Caki2 (cell line): ENCODE results near the gene UPF3A. TPM values are rescaled to one million over a fixed set of nuclear protein-coding genes. Genes with fewer than 3 reads are reported as not detected.
"Not testable (repeated sequence)": the region's sequence is repeated elsewhere in the genome, so short reads cannot be mapped to it uniquely, and the experiment has no call there.

Experiments
- DNase-seq: peaks from one replicate; pipeline ENCODE4 v3.0.0-alpha.2; 2015; ENCODE audit warnings: low read depth
- in situ Hi-C: cut with HindIII; loops from 2 replicates; pipeline ENCODE4 v1.10.0; 2016; ENCODE audit warnings: low sequenced_read_pairs, low pct_unique_long_range_greater_than_20kb, mixed read lengths
- total RNA-seq: library from RNA; depleted of rRNA; stranded (reverse); fragments of >200 nt; shearing (Covaris generic); gene quantifications from 2 replicates; pipeline ENCODE4 v1.2.3, GENCODE V29; 2014; ENCODE audit warnings: low replicate concordance

Gene UPF3A
- total RNA-seq, 1 experiment from 2014 or later: 14.0 TPM

DNA sequence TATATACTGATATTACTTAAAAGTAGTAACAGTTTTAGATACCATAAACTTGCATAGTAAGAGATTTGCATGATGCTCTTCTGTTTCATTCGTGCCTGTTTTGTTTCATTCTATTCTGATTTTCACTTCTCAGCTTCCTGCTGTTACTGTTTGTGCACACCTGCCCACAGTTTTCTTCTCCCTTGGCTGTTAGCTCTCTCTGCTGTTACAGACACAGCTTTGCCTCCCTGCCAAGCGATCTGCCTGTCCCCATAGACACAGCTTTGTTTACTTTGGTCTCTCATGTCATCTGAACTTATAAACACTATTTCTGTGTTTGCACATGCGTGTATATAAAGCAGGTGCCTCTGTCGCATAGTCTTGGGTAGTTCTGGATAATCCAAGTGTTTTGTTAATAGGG, 21.4 kb upstream of the UPF3A start:
- in situ Hi-C loops: no loop called here
- DNase-seq: no peak

- DNase-seq: no peak
- in situ Hi-C loops: no loop called here
These were observed 20.6 kb upstream of the UPF3A start for GRCh38 chr13:114260814-114261213.

- DNase-seq: no peak
- in situ Hi-C loops: no loop called here
These were observed 20.0 kb upstream of the UPF3A start for GRCh38 chr13:114261328-114261965.

- in situ Hi-C loops: no loop called here
- DNase-seq: no peak
These were observed 17.8 kb upstream of the UPF3A start for GRCh38 chr13:114263578-114263977.

GRCh38 chr13:114264313-114264712, 17.1 kb upstream of the UPF3A start:
- DNase-seq, in situ Hi-C loops: not testable (repeated sequence)

DNA sequence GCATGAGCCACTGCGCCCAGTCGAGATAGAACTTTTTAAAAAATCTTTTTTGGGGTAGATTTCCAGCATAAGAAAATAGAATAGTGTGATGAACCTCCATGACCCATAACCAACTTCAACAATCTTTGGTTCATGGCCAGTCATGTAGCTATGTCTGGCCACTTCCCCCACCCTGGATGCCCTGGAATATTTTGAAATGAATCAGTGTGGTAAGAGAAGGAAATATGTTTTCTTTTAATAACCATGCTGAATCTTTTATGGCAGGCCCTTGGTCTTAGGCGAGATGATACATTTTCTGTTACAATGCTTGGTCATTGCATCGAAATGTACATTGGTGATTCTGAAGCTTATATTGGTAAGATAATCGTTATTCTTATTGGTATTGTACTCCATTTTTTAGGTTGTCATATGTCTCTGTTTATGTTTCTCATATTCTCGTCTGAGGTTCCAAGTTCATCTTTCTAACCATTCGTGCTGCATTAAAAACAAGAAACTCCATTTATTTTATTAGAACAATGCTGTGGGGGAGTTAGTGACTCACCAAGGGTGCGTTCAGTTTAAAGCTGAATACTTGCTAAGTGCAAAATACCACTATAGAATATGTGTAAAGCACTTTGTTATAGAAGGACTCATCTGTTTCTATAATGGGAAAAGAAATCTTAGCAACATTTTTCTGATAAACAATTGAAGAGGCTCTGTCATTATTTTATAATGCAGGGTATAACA, 16.4 kb upstream of the UPF3A start:
- in situ Hi-C loops: no loop called here
- no peak for DNase-seq

DNA sequence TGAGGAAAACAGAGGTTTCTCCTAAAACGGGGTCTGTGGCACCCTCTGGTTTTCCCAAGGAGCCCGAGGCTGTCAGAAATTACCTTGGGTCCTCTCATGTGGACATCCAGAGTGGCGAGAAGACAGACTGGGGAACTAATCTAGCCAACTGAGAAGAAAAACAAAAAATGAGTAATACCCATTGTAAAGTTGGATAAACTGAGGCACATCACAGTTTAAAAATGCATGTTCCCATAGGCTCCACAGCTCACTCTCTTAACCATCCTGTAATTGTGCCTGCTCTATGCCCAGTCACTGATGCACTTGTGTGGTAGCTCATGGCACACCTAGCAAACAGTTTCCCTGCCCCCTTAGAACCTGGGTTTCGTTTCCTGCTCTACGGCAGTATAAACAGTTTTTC, 15.2 kb upstream of the UPF3A start:
- in situ Hi-C loops: no loop called here
- DNase-seq: no peak

DNA sequence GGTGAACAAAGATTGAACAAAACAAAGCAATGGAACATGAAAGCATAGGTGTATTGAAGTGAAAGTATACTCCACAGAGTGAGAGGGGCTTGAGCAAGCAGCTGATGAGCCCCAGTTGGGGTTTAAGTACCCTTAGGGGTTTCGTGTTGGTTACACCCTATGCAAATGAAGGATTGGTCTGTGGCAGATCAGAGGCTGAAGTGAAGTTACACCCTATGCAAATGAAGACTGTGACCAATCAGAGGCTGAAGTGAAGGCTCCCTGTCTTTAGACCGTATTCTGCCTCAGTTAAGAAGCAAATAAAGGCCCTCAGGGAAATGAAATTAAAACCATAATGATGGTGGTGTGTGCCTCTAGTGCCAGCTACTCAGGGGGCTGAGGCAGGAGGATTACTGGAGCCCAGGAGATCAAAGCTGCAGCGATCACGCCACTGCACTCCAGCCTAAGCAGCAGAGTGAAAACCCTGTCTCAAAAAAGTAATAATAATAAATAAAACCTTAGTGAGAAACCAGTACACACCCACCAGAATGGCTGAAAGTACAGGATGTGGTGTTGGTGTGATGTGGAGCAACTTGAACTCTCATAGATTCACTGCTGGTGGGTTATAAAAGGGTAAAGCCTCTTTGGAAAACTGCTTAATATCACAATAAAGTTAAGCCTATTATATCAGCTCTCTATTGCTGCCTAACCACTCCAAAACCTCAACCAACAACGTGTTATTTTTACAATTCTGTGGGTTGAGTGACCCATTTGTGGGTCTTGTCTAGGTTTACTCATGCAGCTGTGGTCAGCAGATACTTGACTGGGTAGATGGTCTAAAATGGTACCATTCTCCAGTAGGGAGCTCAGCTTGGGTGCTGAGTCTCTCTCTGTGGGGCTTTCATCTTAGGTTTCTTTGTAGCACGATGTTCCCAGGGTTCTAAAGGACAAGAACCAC, 12.8 kb upstream of the UPF3A start:
- no peak for DNase-seq
- in situ Hi-C loops: no loop called here

DNA sequence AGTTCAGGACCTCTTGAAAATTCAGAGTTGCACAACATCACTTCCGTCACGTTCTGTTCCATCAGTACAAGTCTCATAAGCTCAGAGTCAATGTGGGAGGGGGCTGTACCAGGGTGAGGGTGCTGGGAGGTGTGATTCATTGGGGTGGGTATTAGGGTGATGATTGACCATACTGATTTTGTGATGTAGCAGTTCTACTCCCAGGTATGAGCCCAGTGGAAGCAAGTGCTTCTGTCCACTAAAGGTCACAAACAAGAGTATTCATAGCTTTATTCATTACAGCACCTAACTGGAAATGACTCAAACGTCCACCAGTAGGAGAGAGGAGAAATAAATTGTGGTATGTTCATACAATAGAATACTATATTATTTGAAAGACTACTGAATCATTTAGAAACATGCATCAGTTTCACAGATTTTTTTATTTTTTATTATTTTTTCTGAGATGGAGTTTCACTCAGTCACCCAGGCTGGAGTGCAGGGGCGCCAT, 12.1 kb upstream of the UPF3A start:
- DNase-seq: no peak
- in situ Hi-C loops: no loop called here

GRCh38 chr13:114272977-114273376, 8.4 kb upstream of the UPF3A start:
- no peak for DNase-seq
- in situ Hi-C loops: no loop called here

DNA sequence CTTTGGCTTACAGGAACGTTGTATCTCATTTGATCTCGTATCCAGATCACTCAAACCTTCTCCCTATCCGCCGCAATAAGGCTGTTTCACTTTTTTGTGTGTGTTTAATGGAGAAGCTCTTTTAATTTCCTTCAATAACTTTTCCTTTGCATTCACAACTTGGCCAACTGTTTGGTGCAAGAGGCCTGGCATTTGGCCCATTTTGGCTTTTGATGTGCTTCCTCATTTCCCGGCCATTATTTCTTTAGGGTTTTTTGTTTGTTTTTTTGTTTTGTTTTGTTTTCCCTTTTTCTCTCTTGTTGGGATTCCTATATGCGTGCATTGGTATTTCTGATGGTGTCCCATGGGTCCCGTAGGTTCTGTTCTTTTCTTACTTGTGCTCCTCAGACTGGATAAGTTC, 6.1 kb upstream of the UPF3A start:
- DNase-seq: no peak
- in situ Hi-C loops: no loop called here

GRCh38 chr13:114279146-114279545, 2.3 kb upstream of the UPF3A start:
- no peak for DNase-seq
- in situ Hi-C loops: no loop called here

- DNase-seq: no peak
- in situ Hi-C loops: no loop called here
These were observed 1.5 kb upstream of the UPF3A start for GRCh38 chr13:114279758-114280355.

GRCh38 chr13:114282041-114282670, 755 bp downstream of the UPF3A start:
- peak; percentile 80 for DNase-seq
- in situ Hi-C loops: no loop called here

DNA sequence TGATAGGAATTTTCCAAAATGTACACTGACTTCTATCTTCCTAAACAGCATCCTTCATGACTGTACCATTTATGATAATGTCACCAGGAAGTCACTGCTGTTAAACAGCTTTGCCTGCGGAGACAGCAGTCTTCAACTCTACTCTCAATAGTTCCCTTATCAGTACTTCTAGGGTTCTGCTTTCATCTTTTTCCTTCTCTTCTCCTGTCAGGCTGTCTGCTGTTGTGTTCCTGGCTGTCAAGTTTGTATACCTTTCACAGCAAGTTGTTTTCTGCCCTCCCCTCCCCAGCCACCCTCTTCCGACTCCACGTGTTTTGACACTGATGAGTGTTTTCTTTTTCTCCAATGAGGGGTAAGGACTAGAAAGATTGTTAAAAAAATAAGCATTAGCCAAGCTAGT, 2.2 kb downstream of the UPF3A start:
- peak; percentile 33 for DNase-seq
- in situ Hi-C loops: no loop called here

DNA sequence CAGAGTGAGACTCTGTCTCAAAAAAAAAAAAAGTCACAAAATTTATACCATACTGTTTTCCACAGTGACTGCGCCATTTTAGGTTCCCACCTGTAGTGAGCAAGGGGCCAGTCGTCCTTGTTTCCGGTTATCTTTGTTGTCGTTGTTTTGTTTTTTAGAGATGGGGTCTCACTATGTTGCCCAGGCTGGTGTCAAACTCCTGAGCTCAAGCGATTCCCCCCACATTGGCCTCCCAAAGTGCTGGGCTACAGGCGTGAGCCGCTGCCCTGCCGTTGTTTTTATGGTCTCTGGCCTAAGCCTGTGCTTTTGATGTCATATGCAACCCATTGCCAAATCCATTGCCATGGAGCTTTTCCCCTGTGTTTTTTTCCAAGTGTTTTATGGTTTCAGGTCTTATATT, 3.3 kb downstream of the UPF3A start:
- in situ Hi-C loops: no loop called here
- DNase-seq: no peak

DNA sequence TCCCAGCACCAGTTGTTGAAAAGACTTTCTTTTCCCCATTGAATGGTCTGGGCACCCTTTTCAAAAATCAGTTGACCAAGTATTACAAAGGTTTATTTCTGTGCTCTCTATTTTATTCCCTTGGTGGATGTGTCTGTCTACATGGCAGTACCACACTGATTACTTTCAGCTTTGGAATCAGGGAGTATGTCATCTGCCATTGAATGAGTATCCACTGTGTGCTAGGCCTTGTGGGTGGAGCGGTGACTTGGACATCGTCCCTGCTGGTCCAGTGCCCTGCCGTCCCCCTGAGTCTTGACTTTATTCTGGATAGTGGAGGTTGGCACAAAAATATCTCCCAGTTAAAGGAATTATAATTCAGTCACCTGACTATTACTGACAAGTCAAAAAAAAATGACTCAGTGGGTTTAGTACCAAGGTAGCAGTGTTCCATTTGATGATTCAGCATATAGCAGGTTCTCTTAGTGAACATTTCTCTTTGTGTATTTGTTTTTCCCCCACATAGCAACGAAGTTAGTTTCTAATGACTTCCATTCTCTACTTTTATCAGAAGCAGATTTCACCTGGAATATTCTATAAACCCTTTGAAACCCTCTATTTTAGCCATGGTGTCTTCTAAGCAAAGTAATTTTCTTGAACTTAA, 3.9 kb downstream of the UPF3A start:
- peak; percentile 42 for DNase-seq
- in situ Hi-C loops: no loop called here

DNA sequence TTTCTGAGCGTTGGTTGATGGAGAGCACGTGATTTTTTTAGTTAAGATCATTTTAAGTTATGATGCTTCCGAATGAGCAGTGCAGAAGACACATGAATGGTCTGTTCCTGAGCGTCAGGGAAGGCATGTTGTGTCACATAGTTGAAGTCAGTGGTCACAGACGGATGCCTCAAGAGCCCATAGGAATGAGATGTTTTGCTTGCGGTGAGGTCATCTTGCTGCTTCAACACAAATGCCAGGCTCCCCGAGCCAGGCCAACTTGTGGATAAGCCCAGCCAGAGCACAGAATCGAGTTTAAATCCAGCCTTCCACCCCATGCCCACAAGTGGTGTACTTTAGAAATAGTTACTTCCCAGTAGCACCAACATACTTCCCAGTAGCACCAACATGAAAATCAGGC, 5.4 kb downstream of the UPF3A start:
- in situ Hi-C loops: no loop called here
- DNase-seq: peak; percentile 42
